PC-9 (cell line): ENCODE measurements around the gene LMX1B.

Experiments used
- CTCF ChIP-seq: fragments of 200-600 bp; sonication (generic); conservative IDR thresholded peaks from 2 replicates; pipeline ENCODE4 v1.6.1; 2017; ENCODE audit warnings: mixed run types, antibody characterized with exemption, mild to moderate bottlenecking, moderate library complexity
- EZH2 ChIP-seq: fragments of 200-600 bp; sonication (generic); IDR thresholded peaks from 2 replicates; pipeline ENCODE4 v1.8.0; 2017; ENCODE audit warnings: antibody characterized with exemption, low read depth

- TF ChIP-seq CTCF (no peak), EZH2 (no peak)
These were observed 9.6 kb downstream of the LMX1B start for GRCh38 chr9:126623314-126623666.
